HCT116 (cell line): ENCODE measurements around the gene FADS6. TPM values are rescaled to one million over a fixed set of nuclear protein-coding genes. Genes with fewer than 3 reads are reported as not detected.

Experiments
- ATAC-seq: fragments of 200-7000 bp; cut with Tn5 transposase; 2 replicates; pipeline ENCODE4 v1.9.1; 2020; ENCODE audit warnings: mild to moderate bottlenecking, moderate library complexity
- BruUV-seq: library from RNA; stranded (reverse); fragments of 400-500 nt; replicated peaks from 2 replicates; lab custom pipeline; 2021; lab: Mats Ljungman, UMichigan
- CTCF ChIA-PET: fragments of 300-600 bp; sonication (Branson Sonifier 250); formaldehyde crosslinking; loops from one replicate; lab custom pipeline; 2021; ENCODE audit warnings: antibody characterized with exemption; lab: Charles Lee
- POLR2A ChIA-PET: fragments of 300-600, 350-600 bp; sonication (Branson Sonifier 250); formaldehyde crosslinking; loops from one replicate; lab custom pipeline; 2021; ENCODE audit warnings: antibody characterized with exemption; lab: Charles Lee
- RAD21 ChIA-PET, 2 experiments: fragments of 300-600 bp; sonication (Branson Sonifier 250); formaldehyde crosslinking; loops; one replicate each; lab custom pipeline; 2023; ENCODE audit warnings: low total read pairs in 2 of 2; ENCODE audit not compliant: uncharacterized antibody in 2 of 2, unreplicated experiment in 2 of 2, low non-redundant PET in 1 of 2; lab: Charles Lee
- DNase-seq: peaks from one replicate; pipeline ENCODE4 v3.0.0-alpha.2; 2010; ENCODE audit warnings: low read depth, low spot score
- H2AFZ ChIP-seq: fragments of 200-600 bp; shearing (Covaris generic), sonication (generic); 2 replicates; pipeline ENCODE4 v1.6.1; 2017; ENCODE audit warnings: low read depth, mixed run types, mixed read lengths, antibody characterized with exemption, low read length; ENCODE audit not compliant: poor library complexity, severe bottlenecking
- H3K27ac ChIP-seq: 2 replicates; pipeline ENCODE4 v1.5.1; 2012; ENCODE audit warnings: low read depth, low read length
- H3K27me3 ChIP-seq: fragments of 200-600 bp; sonication (generic); 2 replicates; pipeline ENCODE4 v1.6.1; 2016; ENCODE audit warnings: mixed run types, low read length, mixed read lengths; ENCODE audit not compliant: insufficient read depth
- H3K36me3 ChIP-seq, 2 experiments: fragments of 200-500 bp in 1 of 2; fragments of 200-600 bp in 1 of 2; sonication (Bioruptor generic) in 1 of 2; sonication (generic) in 1 of 2; 2 replicates each; pipeline versions ENCODE4 v1.5.1 to v1.6.1; 2014 to 2016; ENCODE audit warnings: low read length in 2 of 2, inconsistent platforms in 1 of 2, mixed read lengths in 1 of 2, mixed run types in 1 of 2; ENCODE audit not compliant: insufficient read depth in 2 of 2, control insufficient read depth in 1 of 2
- H3K4me1 ChIP-seq, 2 experiments: fragments of 200-600 bp in 1 of 2; sonication (generic) in 1 of 2; 2 replicates each; pipeline versions ENCODE4 v1.5.1 to v1.6.1; 2012 to 2017; ENCODE audit warnings: low read length in 2 of 2, inconsistent platforms in 1 of 2, mild to moderate bottlenecking in 1 of 2, mixed read lengths in 1 of 2, mixed run types in 1 of 2, moderate library complexity in 1 of 2; ENCODE audit not compliant: insufficient read depth in 2 of 2, control insufficient read depth in 1 of 2
- H3K4me2 ChIP-seq: fragments of 200-600 bp; sonication (generic); 2 replicates; pipeline ENCODE4 v1.6.1; 2017; ENCODE audit warnings: mixed run types, low read length, mixed read lengths
- H3K4me3 ChIP-seq, 2 experiments: fragments of 200-600 bp in 1 of 2; sonication (generic) in 1 of 2; replicated peaks in 1 of 2; 2 replicates each; pipeline ENCODE4 v1.5.1; 2011 to 2016; ENCODE audit warnings: low read length in 2 of 2, control low read depth in 1 of 2, low read depth in 1 of 2, mild to moderate bottlenecking in 1 of 2, mixed read lengths in 1 of 2, mixed run types in 1 of 2
- H3K79me2 ChIP-seq: fragments of 200-600 bp; sonication (generic); 2 replicates; pipeline ENCODE4 v1.6.1; 2017; ENCODE audit warnings: mild to moderate bottlenecking, mixed run types, low read length, moderate library complexity, mixed read lengths; ENCODE audit not compliant: insufficient read depth
- H3K9ac ChIP-seq: fragments of 200-600 bp; sonication (generic); 2 replicates; pipeline ENCODE4 v1.6.1; 2016; ENCODE audit warnings: low read length, mixed read lengths
- H3K9me2 ChIP-seq: fragments of 200-600 bp; sonication (generic), shearing (Covaris generic); 2 replicates; pipeline ENCODE4 v1.6.1; 2017; ENCODE audit warnings: mixed run types, mild to moderate bottlenecking, moderate library complexity; ENCODE audit not compliant: insufficient read depth
- H3K9me3 ChIP-seq, 2 experiments: fragments of 200-500 bp in 1 of 2; fragments of 200-600 bp in 1 of 2; sonication (Bioruptor generic) in 1 of 2; sonication (generic) in 1 of 2; 2 replicates each; pipeline ENCODE4 v1.6.1; 2014 to 2017; ENCODE audit warnings: low read length in 2 of 2, mixed read lengths in 2 of 2, inconsistent platforms in 1 of 2, low read depth in 1 of 2, mild to moderate bottlenecking in 1 of 2, mixed run types in 1 of 2, moderate library complexity in 1 of 2; ENCODE audit not compliant: control insufficient read depth in 1 of 2, insufficient read depth in 1 of 2
- H4K20me1 ChIP-seq: fragments of 200-600 bp; sonication (generic), shearing (Covaris generic); 2 replicates; pipeline ENCODE4 v1.6.1; 2017; ENCODE audit warnings: mixed run types, mild to moderate bottlenecking, moderate library complexity; ENCODE audit not compliant: insufficient read depth
- CBX3 ChIP-seq: IDR thresholded peaks from 2 replicates; pipeline ENCODE4 v1.6.1; 2012; ENCODE audit warnings: low read depth
- EGR1 ChIP-seq: IDR thresholded peaks from 2 replicates; pipeline ENCODE4 v1.6.1; 2012; ENCODE audit warnings: low read depth
- EZH2 ChIP-seq: fragments of 200-600 bp; sonication (generic); IDR thresholded peaks from 2 replicates; pipeline ENCODE4 v1.6.1; 2017; ENCODE audit warnings: antibody characterized with exemption, mixed run types
- EZH2phosphoT487 ChIP-seq: fragments of 200-600 bp; IDR thresholded peaks from 2 replicates; pipeline ENCODE4 v1.6.1; 2018; ENCODE audit warnings: antibody characterized with exemption, borderline replicate concordance
- FOSL1 ChIP-seq: IDR thresholded peaks from 2 replicates; pipeline ENCODE4 v1.6.1; 2012; ENCODE audit warnings: low read depth
- JUND ChIP-seq: IDR thresholded peaks from 2 replicates; pipeline ENCODE4 v1.6.1; 2012
- POLR2A ChIP-seq: IDR thresholded peaks from 2 replicates; pipeline ENCODE4 v1.7.0; 2011; ENCODE audit warnings: borderline replicate concordance; ENCODE audit not compliant: insufficient read depth, insufficient read length; ENCODE audit errors: extremely low read depth
- POLR2AphosphoS5 ChIP-seq: IDR thresholded peaks from 2 replicates; pipeline ENCODE4 v1.6.1; 2011; ENCODE audit warnings: mild to moderate bottlenecking, low read depth, low read length, moderate library complexity
- RAD21 ChIP-seq: IDR thresholded peaks from 2 replicates; pipeline ENCODE4 v1.6.1; 2012; ENCODE audit warnings: low read depth, mild to moderate bottlenecking
- SP1 ChIP-seq: IDR thresholded peaks from 2 replicates; pipeline ENCODE4 v1.6.1; 2012; ENCODE audit warnings: low read depth
- TCF7L2 ChIP-seq: IDR thresholded peaks from 2 replicates; pipeline ENCODE4 v1.7.0; 2011; ENCODE audit warnings: borderline replicate concordance, inconsistent platforms; ENCODE audit not compliant: insufficient read depth, insufficient read length; ENCODE audit errors: extremely low read depth
- ZFX ChIP-seq: fragments of 450-650 bp; IDR thresholded peaks from 2 replicates; pipeline ENCODE4 v1.6.1; 2017
- intact Hi-C: fragments of 100-400 bp; cut with micrococcal nuclease; formaldehyde crosslinking; loops from 2 replicates; pipeline ENCODE4 v1.10.0; 2022
- total RNA-seq: library from RNA; stranded (reverse); gene quantifications from one replicate; pipeline ENCODE4 v1.2.1, GENCODE V29; 2021; ENCODE audit not compliant: unreplicated experiment
- TF ChIP-seq, protein P1 (sequence below): IDR thresholded peaks from 2 replicates; pipeline ENCODE4 v1.6.1; 2012; ENCODE audit warnings: low read depth
- TF ChIP-seq, protein P2 (sequence below): IDR thresholded peaks from 2 replicates; pipeline ENCODE4 v1.6.1; 2011; ENCODE audit warnings: mild to moderate bottlenecking, low read length, moderate library complexity; ENCODE audit not compliant: insufficient replicate concordance; ENCODE audit errors: extremely low read depth

Gene FADS6
- total RNA-seq, 1 experiment from 2014 or later: not detected

DNA sequence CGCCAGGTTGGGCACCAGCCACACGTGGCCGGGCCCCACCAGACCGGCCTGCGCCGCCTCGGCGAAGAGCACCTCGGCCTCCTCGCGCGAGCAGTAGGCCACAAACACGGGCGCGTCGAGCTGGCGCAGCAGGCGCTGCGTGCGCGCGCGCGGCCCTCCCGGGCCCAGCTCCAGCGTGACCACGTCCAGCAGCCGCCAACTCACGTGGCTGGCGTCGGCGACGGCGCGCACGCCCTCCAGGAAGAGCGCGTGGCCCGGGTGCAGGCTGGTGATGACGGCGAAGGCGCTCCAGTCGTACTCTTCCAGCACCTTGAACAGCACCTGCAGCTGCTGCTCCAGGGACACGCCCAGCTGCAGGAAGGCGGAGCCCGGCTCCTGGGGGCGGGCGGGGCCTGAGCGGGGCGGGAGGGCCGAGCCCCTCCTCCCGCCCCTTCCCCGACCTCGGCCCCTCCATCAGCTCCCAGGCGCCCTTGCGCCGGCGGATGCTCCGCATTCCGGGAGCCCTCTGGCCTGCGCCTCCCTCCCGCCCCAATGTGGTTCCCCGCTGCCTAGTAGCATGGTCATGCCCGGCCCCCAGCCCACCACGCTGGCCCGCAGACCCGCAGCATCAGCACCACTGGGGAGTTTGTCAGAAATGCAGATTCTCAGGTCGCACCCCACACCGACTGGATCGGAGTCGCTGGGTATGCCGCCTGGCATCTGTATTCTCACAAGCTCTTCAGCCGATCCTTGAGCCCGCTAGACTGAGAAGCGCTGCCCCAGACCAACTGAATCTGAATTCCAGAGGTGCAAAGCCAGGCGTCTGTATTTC is 41.0 kb downstream of the FADS6 start:
- no peak overlapping the region for H3K4me3 ChIP-seq
- no peaks in the 10 kb centered on the region for H3K79me2 ChIP-seq
- ATAC-seq (peak; percentile 82), DNase-seq (peak; percentile 27)
- no peaks in the 10 kb centered on the region for H3K9me2 ChIP-seq
- ChIA-PET RAD21 (no interaction called here), CTCF (interaction anchor here (0.9 to 2.1 kb wide), 4 partner anchors 10 to 61 kb away, joined by 4 to 10 read pairs (median 6); no protein-coding TSS in a partner anchor), POLR2A (interaction anchor here (1.6 to 1.9 kb wide), 2 partner anchors 17 to 21 kb away, joined by 4 to 10 read pairs; partner anchors contain the start of gene FDXR)
- intact Hi-C loops: no loop called here
- no peaks in the 10 kb centered on the region for H3K36me3 ChIP-seq
- peaks cover 0 to 12% of the 10 kb centered on the region in 2 experiments; a peak in 2 of 4 replicates for H3K4me1 ChIP-seq
- no peaks in the 10 kb centered on the region for H3K27me3 ChIP-seq
- no peak overlapping the region for H3K9ac ChIP-seq
- H2AFZ ChIP-seq: no peak overlapping the region
- no peak overlapping the region for H3K27ac ChIP-seq
- H3K4me2 ChIP-seq: peak overlapping the region; percentile 42
- no TSS peak for BruUV-seq
- TF ChIP-seq, protein P1, sequence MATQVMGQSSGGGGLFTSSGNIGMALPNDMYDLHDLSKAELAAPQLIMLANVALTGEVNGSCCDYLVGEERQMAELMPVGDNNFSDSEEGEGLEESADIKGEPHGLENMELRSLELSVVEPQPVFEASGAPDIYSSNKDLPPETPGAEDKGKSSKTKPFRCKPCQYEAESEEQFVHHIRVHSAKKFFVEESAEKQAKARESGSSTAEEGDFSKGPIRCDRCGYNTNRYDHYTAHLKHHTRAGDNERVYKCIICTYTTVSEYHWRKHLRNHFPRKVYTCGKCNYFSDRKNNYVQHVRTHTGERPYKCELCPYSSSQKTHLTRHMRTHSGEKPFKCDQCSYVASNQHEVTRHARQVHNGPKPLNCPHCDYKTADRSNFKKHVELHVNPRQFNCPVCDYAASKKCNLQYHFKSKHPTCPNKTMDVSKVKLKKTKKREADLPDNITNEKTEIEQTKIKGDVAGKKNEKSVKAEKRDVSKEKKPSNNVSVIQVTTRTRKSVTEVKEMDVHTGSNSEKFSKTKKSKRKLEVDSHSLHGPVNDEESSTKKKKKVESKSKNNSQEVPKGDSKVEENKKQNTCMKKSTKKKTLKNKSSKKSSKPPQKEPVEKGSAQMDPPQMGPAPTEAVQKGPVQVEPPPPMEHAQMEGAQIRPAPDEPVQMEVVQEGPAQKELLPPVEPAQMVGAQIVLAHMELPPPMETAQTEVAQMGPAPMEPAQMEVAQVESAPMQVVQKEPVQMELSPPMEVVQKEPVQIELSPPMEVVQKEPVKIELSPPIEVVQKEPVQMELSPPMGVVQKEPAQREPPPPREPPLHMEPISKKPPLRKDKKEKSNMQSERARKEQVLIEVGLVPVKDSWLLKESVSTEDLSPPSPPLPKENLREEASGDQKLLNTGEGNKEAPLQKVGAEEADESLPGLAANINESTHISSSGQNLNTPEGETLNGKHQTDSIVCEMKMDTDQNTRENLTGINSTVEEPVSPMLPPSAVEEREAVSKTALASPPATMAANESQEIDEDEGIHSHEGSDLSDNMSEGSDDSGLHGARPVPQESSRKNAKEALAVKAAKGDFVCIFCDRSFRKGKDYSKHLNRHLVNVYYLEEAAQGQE: no peak
- TF ChIP-seq EGR1 (no peak), CBX3 (no peak), ZFX (0 out of 2 replicates have a peak, but pooled peaks have one; percentile 37), POLR2A (no peak), JUND (no peak), EZH2phosphoT487 (no peak), EZH2 (no peak), FOSL1 (no peak), SP1 (no peak), POLR2AphosphoS5 (0 out of 2 replicates have a peak, but pooled peaks have one; percentile 23), RAD21 (no peak), TCF7L2 (no peak)
- TF ChIP-seq, protein P2, sequence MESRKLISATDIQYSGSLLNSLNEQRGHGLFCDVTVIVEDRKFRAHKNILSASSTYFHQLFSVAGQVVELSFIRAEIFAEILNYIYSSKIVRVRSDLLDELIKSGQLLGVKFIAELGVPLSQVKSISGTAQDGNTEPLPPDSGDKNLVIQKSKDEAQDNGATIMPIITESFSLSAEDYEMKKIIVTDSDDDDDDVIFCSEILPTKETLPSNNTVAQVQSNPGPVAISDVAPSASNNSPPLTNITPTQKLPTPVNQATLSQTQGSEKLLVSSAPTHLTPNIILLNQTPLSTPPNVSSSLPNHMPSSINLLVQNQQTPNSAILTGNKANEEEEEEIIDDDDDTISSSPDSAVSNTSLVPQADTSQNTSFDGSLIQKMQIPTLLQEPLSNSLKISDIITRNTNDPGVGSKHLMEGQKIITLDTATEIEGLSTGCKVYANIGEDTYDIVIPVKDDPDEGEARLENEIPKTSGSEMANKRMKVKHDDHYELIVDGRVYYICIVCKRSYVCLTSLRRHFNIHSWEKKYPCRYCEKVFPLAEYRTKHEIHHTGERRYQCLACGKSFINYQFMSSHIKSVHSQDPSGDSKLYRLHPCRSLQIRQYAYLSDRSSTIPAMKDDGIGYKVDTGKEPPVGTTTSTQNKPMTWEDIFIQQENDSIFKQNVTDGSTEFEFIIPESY: no peak
- H4K20me1 ChIP-seq: no peaks in the 10 kb centered on the region
- H3K9me3 ChIP-seq: no peaks in the 10 kb centered on the region
